T-cell (primary cell): ENCODE results near the gene PZP. TPM values are rescaled to one million over a fixed set of nuclear protein-coding genes. Genes with fewer than 3 reads are reported as not detected.
A peak's percentile ranks its signal among the peaks of the same experiment; 100 is the strongest.

Experiments used
- ATAC-seq, 4 experiments: fragments of 200-7000 bp in 3 of 4; fragments of 150-1000 bp in 1 of 4; cut with Tn5 transposase; replicated peaks in 1 of 4; 1 replicate in 3 of 4; 2 replicates in 1 of 4; pipeline ENCODE4 v1.10.0; 2021; ENCODE audit warnings: moderate library complexity in 3 of 4, mild to moderate bottlenecking in 2 of 4, moderate number of reproducible peaks in 1 of 4
- CTCF ChIA-PET, 2 donors: fragments of 300-600 bp; sonication (Branson Sonifier 250); formaldehyde crosslinking; loops; one replicate each; lab custom pipeline; 2022; ENCODE audit warnings: antibody characterized with exemption in 2 of 2; lab: Charles Lee
- POLR2A ChIA-PET, 2 donors: fragments of 300-600 bp; sonication (Branson Sonifier 250); formaldehyde crosslinking; loops; one replicate each; lab custom pipeline; 2022; ENCODE audit warnings: antibody characterized with exemption in 2 of 2; lab: Charles Lee
- DNase-seq, 35 experiments: peaks; one replicate each; pipeline versions ENCODE4 v3.0.0 to v3.0.0-alpha.2; 2013 to 2023
- H3K27ac ChIP-seq: one replicate; pipeline ENCODE4 v1.5.1; 2013; ENCODE audit warnings: low read length
- H3K27me3 ChIP-seq, 2 experiments: replicated peaks in 1 of 2; 1 replicate in 1 of 2; 2 replicates in 1 of 2; pipeline versions ENCODE4 v1.6.1 to v1.7.0; 2013; ENCODE audit warnings: low read length in 1 of 2, mixed read lengths in 1 of 2; ENCODE audit not compliant: control insufficient read depth in 2 of 2, insufficient read depth in 2 of 2; ENCODE audit errors: extremely low read depth in 1 of 2
- H3K36me3 ChIP-seq, 2 donors: 1 replicate in 1 of 2; 2 replicates in 1 of 2; pipeline versions ENCODE4 v1.6.1 to v1.7.0; 2013; ENCODE audit warnings: low read length in 1 of 2; ENCODE audit not compliant: control insufficient read depth in 2 of 2, insufficient read depth in 1 of 2; ENCODE audit errors: extremely low read depth in 1 of 2
- H3K4me1 ChIP-seq, 2 experiments: 1 replicate in 1 of 2; 2 replicates in 1 of 2; pipeline versions ENCODE4 v1.6.1 to v1.7.0; 2013; ENCODE audit warnings: low read length in 2 of 2, mixed read lengths in 1 of 2; ENCODE audit not compliant: insufficient read depth in 2 of 2, control insufficient read depth in 1 of 2; ENCODE audit errors: extremely low read depth in 1 of 2
- H3K4me3 ChIP-seq, 2 donors: 1 replicate in 1 of 2; 2 replicates in 1 of 2; pipeline versions ENCODE4 v1.5.1 to v1.7.0; 2013; ENCODE audit warnings: mild to moderate bottlenecking in 2 of 2, low read length in 1 of 2, moderate library complexity in 1 of 2; ENCODE audit not compliant: control insufficient read depth in 1 of 2; ENCODE audit errors: extremely low read depth in 1 of 2
- H3K9me3 ChIP-seq: 2 replicates; pipeline ENCODE4 v1.7.0; 2013
- H3K27ac Mint-ChIP-seq, 2 donors: one replicate each; pipeline ENCODE4 v1.8.0; 2020 to 2021; ENCODE audit warnings: mild to moderate bottlenecking in 2 of 2, mixed read lengths in 2 of 2
- H3K27me3 Mint-ChIP-seq, 2 donors: one replicate each; pipeline ENCODE4 v1.8.0; 2021 to 2022; ENCODE audit warnings: mixed read lengths in 2 of 2
- H3K36me3 Mint-ChIP-seq: one replicate; pipeline ENCODE4 v1.8.0; 2021; ENCODE audit warnings: mixed read lengths
- H3K4me1 Mint-ChIP-seq, 3 donors: one replicate each; pipeline ENCODE4 v1.8.0; 2020 to 2022; ENCODE audit warnings: mixed read lengths in 3 of 3, mild to moderate bottlenecking in 1 of 3
- H3K4me3 Mint-ChIP-seq, 3 donors: one replicate each; pipeline ENCODE4 v1.8.0; 2020 to 2022; ENCODE audit warnings: mild to moderate bottlenecking in 3 of 3, mixed read lengths in 3 of 3, moderate library complexity in 3 of 3
- H3K9me3 Mint-ChIP-seq, 3 donors: one replicate each; pipeline ENCODE4 v1.8.0; 2020 to 2022; ENCODE audit warnings: mixed read lengths in 3 of 3
- WGBS: methylation state at CpG from one replicate; pipeline ENCODE4 v1.1.5; 2013; ENCODE audit warnings: missing lambda C conversion rate; ENCODE audit not compliant: insufficient coverage; 5-methylcytosine and 5-hydroxymethylcytosine counted together
- total RNA-seq, 35 experiments: library from RNA in 6 of 35; stranded (reverse) in 6 of 35; fragments of 120-200 nt in 1 of 35; gene quantifications; one replicate each; pipeline versions ENCODE4 v1.2.1 to v1.2.4 and lab custom pipeline; 2013 to 2026

The PZP gene
- total RNA-seq, 5 donors from 2014 or later (not counting 1 experiment from before 2014, with no cell fraction given): not detected

- ATAC-seq (no peak), DNase-seq (no peak)
- no peak within 1 kb of the TSS for H3K4me3 Mint-ChIP-seq
- peaks cover 0 to 20% of the 10 kb centered on the region in 2 donors for H3K36me3 ChIP-seq
- H3K4me1 Mint-ChIP-seq: peaks cover 16 to 34% (median 22%) of the 10 kb centered on the region in 3 donors
- 100% methylated on average over 4 of the region's 9 CpGs for WGBS
- H3K4me1 ChIP-seq: peaks cover 2 to 5% of the 10 kb centered on the region in 2 experiments
- H3K4me3 ChIP-seq: no peak within 1 kb of the TSS
- peaks cover 0 to 3% of the 10 kb centered on the region in 2 donors for H3K27me3 Mint-ChIP-seq
- H3K27ac Mint-ChIP-seq: peak within 1 kb of the TSS; percentile 58 to 71
- no peaks in the 10 kb centered on the region for H3K9me3 ChIP-seq
- H3K36me3 Mint-ChIP-seq: peaks cover 34% of the 10 kb centered on the region
- ChIA-PET CTCF (interaction anchor here in 1 of 2 donors (0.9 kb wide), 1 partner anchor 25 kb away, joined by 3 read pairs; no protein-coding TSS in a partner anchor), POLR2A (no interaction called here)
- H3K9me3 Mint-ChIP-seq: no peaks in the 10 kb centered on the region
- H3K27ac ChIP-seq: no peak within 1 kb of the TSS
- H3K27me3 ChIP-seq: no peaks in the 10 kb centered on the region
These were observed 92.2 kb downstream of the PZP start, which contains the start of gene A2M for GRCh38 chr12:9115731-9116559. A2M (minus strand) TSS chr12:9115919; CDS start chr12:9115849, 70 bp downstream.

- POLR2A ChIA-PET: no interaction called here
- peaks cover 16 to 34% (median 22%) of the 10 kb centered on the region in 3 donors for H3K4me1 Mint-ChIP-seq
- Histone ChIP-seq H3K9me3 (no peaks in the 10 kb centered on the region), H3K27ac (no peak overlapping the region), H3K4me1 (peaks cover 2 to 5% of the 10 kb centered on the region in 2 experiments), H3K4me3 (no peak overlapping the region), H3K27me3 (no peaks in the 10 kb centered on the region), H3K36me3 (peaks cover 0 to 20% of the 10 kb centered on the region in 2 donors)
- DNase-seq: no peak
- ATAC-seq: no peak
- H3K27me3 Mint-ChIP-seq: peaks cover 0 to 3% of the 10 kb centered on the region in 2 donors
- H3K27ac Mint-ChIP-seq: peak overlapping the region in 1 of 2 donors; percentile 58
- peaks cover 34% of the 10 kb centered on the region for H3K36me3 Mint-ChIP-seq
- H3K4me3 Mint-ChIP-seq: no peak overlapping the region
- no peaks in the 10 kb centered on the region for H3K9me3 Mint-ChIP-seq
- CTCF ChIA-PET: no interaction called here
These were observed 93.2 kb downstream of the PZP start for GRCh38 chr12:9114946-9115345.

GRCh38 chr12:9113987-9114309, 94.2 kb downstream of the PZP start:
- ChIA-PET CTCF (no interaction called here), POLR2A (no interaction called here)
- Mint-ChIP-seq H3K9me3 (no peaks in the 10 kb centered on the region), H3K4me1 (peaks cover 16 to 34% (median 22%) of the 10 kb centered on the region in 3 donors), H3K36me3 (peaks cover 36% of the 10 kb centered on the region), H3K4me3 (no peak overlapping the region), H3K27ac (no peak overlapping the region), H3K27me3 (peaks cover 0 to 3% of the 10 kb centered on the region in 2 donors)
- WGBS: no CpG with 5 or more reads among the region's 1 CpG
- Histone ChIP-seq H3K4me1 (peaks cover 2 to 4% of the 10 kb centered on the region in 2 experiments), H3K27ac (no peak overlapping the region), H3K4me3 (no peak overlapping the region), H3K9me3 (no peaks in the 10 kb centered on the region), H3K36me3 (peaks cover 0 to 20% of the 10 kb centered on the region in 2 donors), H3K27me3 (no peaks in the 10 kb centered on the region)
- DNase-seq (no peak), ATAC-seq (no peak)

- H3K27me3 Mint-ChIP-seq: no peaks in the 10 kb centered on the region
- peaks cover 0 to 20% of the 10 kb centered on the region in 2 donors for H3K36me3 ChIP-seq
- H3K9me3 ChIP-seq: no peaks in the 10 kb centered on the region
- no peak overlapping the region for H3K4me3 ChIP-seq
- H3K36me3 Mint-ChIP-seq: peaks cover 41% of the 10 kb centered on the region
- no peak for ATAC-seq
- H3K9me3 Mint-ChIP-seq: no peaks in the 10 kb centered on the region
- H3K4me1 ChIP-seq: peaks cover 2 to 4% of the 10 kb centered on the region in 2 experiments
- H3K4me1 Mint-ChIP-seq: peaks cover 16 to 34% (median 22%) of the 10 kb centered on the region in 3 donors
- H3K27me3 ChIP-seq: no peaks in the 10 kb centered on the region
- ChIA-PET POLR2A (interaction anchor here in 1 of 2 donors (0.6 kb wide), 1 partner anchor 70 kb away, joined by 3 read pairs; no protein-coding TSS in a partner anchor), CTCF (interaction anchor here in 1 of 2 donors (0.6 kb wide), 1 partner anchor 316 kb away, joined by 3 read pairs; no protein-coding TSS in a partner anchor)
- no peak for DNase-seq
- H3K4me3 Mint-ChIP-seq: no peak overlapping the region
- H3K27ac ChIP-seq: no peak overlapping the region
- WGBS: no CpG with 5 or more reads among the region's 7 CpGs
- H3K27ac Mint-ChIP-seq: peak overlapping the region in 1 of 2 donors; percentile 25
These were observed 94.8 kb downstream of the PZP start for GRCh38 chr12:9113296-9113986.

GRCh38 chr12:9112076-9112853, 95.9 kb downstream of the PZP start:
- Histone ChIP-seq H3K9me3 (no peaks in the 10 kb centered on the region), H3K4me1 (peaks cover 2 to 4% of the 10 kb centered on the region in 2 experiments), H3K36me3 (peaks cover 0 to 20% of the 10 kb centered on the region in 2 donors), H3K27me3 (no peaks in the 10 kb centered on the region), H3K27ac (no peak overlapping the region), H3K4me3 (no peak overlapping the region)
- DNase-seq (no peak), ATAC-seq (no peak)
- Mint-ChIP-seq H3K27ac (no peak overlapping the region), H3K36me3 (peaks cover 47% of the 10 kb centered on the region), H3K4me1 (peaks cover 16 to 30% (median 21%) of the 10 kb centered on the region in 3 donors), H3K4me3 (no peak overlapping the region), H3K27me3 (no peaks in the 10 kb centered on the region), H3K9me3 (no peaks in the 10 kb centered on the region)
- 100% methylated on average over 3 of the region's 6 CpGs for WGBS
- POLR2A ChIA-PET: no interaction called here
- CTCF ChIA-PET: no interaction called here

- ChIA-PET CTCF (no interaction called here), POLR2A (no interaction called here)
- Mint-ChIP-seq H3K4me3 (no peak overlapping the region), H3K9me3 (no peaks in the 10 kb centered on the region), H3K27me3 (no peaks in the 10 kb centered on the region), H3K36me3 (peaks cover 45% of the 10 kb centered on the region), H3K4me1 (peaks cover 10 to 24% (median 16%) of the 10 kb centered on the region in 3 donors), H3K27ac (peak overlapping the region in 1 of 2 donors; percentile 33)
- H3K4me1 ChIP-seq: peaks cover 2 to 4% of the 10 kb centered on the region in 2 experiments
- peaks cover 0 to 20% of the 10 kb centered on the region in 2 donors for H3K36me3 ChIP-seq
- no CpG with 5 or more reads among the region's 1 CpG for WGBS
- DNase-seq: no peak
- no peaks in the 10 kb centered on the region for H3K9me3 ChIP-seq
- no peak for ATAC-seq
- H3K4me3 ChIP-seq: no peak overlapping the region
- no peaks in the 10 kb centered on the region for H3K27me3 ChIP-seq
- no peak overlapping the region for H3K27ac ChIP-seq
These were observed 96.7 kb downstream of the PZP start for GRCh38 chr12:9111525-9111924.
